K562 (cell line): Measurements from ENCODE around the gene PLPP4.

Experiments
- ARNT ChIP-seq, 2 experiments: fragments of 450-650 bp; IDR thresholded peaks; 2 replicates each; pipeline ENCODE4 v1.6.1; 2016; ENCODE audit warnings: mild to moderate bottlenecking in 1 of 2
- BCOR ChIP-seq: fragments of 450-650 bp; IDR thresholded peaks from 2 replicates; pipeline ENCODE4 v1.6.1; 2016
- CTCF ChIP-seq, 3 experiments: IDR thresholded peaks in 2 of 3; conservative IDR thresholded peaks in 1 of 3; 2 replicates each; pipeline ENCODE4 v1.5.1; 2011 to 2012; ENCODE audit warnings: low read length in 3 of 3, mild to moderate bottlenecking in 3 of 3, control low read depth in 2 of 3, improper control_type of control experiment in 1 of 3, inconsistent platforms in 1 of 3, low read depth in 1 of 3, mixed read lengths in 1 of 3, moderate library complexity in 1 of 3; ENCODE audit not compliant: insufficient read depth in 2 of 3
- PHF20 ChIP-seq: fragments of 450-650 bp; IDR thresholded peaks from 2 replicates; pipeline ENCODE4 v1.6.1; 2018; ENCODE audit not compliant: partially characterized antibody
- POLR2A ChIP-seq: fragments of 450-650 bp; conservative IDR thresholded peaks from 2 replicates; pipeline ENCODE4 v1.6.1; 2016
- TCF3 ChIP-seq: sonication (generic); formaldehyde crosslinking; IDR thresholded peaks from 2 replicates; pipeline ENCODE4 v1.4.0; 2020; ENCODE audit warnings: mild to moderate bottlenecking, missing genetic modification reagents
- ZBTB26 ChIP-seq: fragments of 450-650 bp; formaldehyde crosslinking; IDR thresholded peaks from 2 replicates; pipeline ENCODE4 v1.4.0; 2022; ENCODE audit warnings: missing genetic modification characterization

GRCh38 chr10:120570418-120570817, 113.4 kb downstream of the PLPP4 start:
- no peak for TF ChIP-seq ARNT (IDR thresholded peaks at IDR 0.05)
- no peak for TF ChIP-seq CTCF (IDR thresholded peaks at IDR 0.05 in 2 of 3, conservative IDR thresholded peaks at IDR 0.05 in 1 of 3; ENCODE audit: insufficient read depth in 2 of 3, low read depth in 1 of 3, low read length in 3 of 3)
- TF ChIP-seq TCF3 = no peak
- TF ChIP-seq PHF20 = no peak
- no peak for TF ChIP-seq POLR2A
- no peak for TF ChIP-seq BCOR
- no peak for TF ChIP-seq ZBTB26 (CRISPR knock-in tag)
